NCI-H2171 treated with DMSO at 0.1 percent for 48 hours (cell line): ENCODE results near the gene TIMM44.
"Not testable (repeated sequence)": the region's sequence is repeated elsewhere in the genome, so short reads cannot be mapped to it uniquely, and the experiment has no call there.

Source experiments
- DNase-seq: peaks from one replicate; lab custom pipeline; 2025; lab: John Stamatoyannopoulos, UW

The TIMM44 gene

DNA sequence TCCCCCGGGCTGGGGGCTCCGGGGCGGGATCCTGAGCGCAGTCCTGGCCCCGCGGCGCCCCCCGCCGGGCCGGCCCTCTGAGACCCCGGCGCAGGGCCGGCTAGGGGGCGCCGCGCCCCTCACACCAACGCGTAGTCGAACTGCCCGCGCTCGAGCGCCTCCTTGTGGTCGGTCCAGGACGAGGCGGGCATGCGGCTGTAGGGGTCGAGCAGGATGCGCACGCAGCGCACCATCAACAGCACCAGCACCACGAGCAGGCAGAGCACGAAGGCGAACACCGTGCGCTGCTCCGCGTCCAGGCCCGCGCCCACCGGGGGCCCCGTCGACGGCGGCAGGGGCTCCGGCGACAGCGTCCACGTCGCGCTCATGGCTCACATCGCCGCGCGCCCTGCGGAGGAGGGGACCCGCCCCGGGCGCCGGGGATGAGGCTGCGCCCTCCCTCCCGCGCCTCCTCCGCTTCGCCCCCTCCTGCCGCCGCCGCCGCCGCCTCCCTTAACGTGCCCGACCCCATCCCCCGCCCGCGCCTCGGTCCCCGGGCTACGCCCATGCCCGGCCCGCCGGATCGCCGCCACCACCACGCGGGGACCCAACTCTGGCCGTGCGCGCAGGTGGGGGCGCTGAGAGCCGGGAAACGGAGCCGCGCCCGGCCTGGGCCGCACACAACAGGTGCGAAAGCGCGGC lies 18.2 kb downstream of the TIMM44 start:
- DNase-seq = peak; percentile 72

DNA sequence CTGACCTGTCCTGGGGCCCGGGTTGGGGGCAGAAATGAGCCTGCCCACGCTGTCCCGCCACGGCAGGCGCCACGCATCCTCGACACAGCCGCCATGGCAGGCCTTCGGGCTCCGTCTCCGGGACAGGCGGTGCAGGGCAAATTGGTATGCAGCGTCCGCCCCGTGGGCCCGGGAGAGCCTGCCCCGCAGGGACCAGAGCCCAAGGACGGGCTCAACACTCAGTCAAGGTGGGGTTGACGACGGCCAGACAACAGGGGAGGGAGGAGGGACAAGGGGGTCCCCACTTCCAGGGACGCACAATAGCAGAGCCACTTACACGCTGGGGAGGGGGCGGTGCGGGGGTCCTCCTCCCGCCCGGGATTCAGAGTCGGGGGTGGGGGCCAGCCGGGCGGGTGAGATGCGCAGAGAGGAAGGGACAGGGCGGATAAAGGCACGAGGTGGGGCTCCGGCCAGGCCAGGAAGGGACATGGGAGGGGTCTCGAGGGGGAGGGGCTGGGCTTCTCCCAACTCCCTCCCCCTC lies 18.8 kb downstream of the TIMM44 start:
- DNase-seq = no peak

DNA sequence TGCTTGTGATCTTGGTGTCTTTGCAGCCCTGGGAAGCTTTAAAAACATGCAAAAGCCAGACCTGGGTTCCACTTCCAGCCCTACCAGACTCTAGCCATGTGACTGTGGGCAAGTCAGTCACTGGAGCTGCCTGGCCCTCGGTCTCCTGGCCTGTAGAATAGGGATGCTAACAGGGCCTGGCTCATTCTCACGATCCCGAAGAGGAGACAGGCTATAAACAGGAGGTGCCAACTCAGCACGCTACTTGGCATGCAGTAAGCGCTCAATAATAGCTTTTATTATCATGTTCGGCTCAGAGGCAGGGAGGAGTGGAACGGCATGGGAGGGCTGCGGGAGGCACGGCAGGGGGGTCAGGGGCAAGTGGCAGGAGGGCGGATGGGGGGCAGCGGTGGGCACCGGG lies 19.2 kb downstream of the TIMM44 start:
- no peak for DNase-seq

DNA sequence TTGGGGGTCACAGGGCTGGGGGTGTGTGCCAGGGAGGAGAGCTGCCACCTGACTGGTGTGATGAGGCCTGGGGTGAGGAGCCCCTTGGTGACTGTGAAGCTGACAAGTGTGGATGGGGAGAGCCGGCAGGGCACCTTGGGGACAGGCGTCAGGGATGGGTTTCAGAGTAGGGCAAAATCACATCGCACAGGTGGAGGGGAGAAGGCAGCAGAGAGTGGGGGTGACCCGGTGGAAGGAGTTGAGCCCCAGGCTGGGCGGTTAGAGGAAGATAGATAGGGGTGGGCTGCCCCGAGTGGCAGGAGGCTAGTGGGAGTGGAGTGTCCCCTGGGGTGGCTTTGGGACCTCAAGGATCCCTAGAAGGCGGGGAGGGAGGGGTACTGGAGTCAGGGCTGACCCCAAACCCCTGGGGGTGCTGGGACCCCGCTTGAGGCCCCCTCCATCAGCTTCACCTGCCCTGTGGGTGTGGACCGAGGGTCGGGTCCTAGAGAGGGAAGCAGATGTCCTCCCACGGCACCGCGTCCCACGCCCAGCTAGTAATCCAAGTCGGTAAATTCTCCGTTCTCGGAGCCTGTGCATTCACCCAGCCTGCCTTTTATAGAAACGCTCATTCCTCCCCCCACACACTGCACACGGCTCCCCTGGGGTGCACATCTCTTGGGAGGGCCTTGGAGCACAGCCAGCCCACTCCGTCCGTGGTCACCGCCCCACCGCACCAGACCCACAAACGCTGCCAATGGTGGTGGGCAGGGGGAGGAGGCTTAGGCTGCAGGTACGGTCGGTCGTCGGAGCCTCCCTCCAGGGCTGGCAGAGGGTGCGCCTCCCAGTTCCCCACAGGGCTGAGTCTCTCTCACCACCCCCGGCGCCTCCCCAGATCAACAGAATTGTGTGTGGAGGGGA lies 19.9 kb downstream of the TIMM44 start:
- DNase-seq = no peak

DNA sequence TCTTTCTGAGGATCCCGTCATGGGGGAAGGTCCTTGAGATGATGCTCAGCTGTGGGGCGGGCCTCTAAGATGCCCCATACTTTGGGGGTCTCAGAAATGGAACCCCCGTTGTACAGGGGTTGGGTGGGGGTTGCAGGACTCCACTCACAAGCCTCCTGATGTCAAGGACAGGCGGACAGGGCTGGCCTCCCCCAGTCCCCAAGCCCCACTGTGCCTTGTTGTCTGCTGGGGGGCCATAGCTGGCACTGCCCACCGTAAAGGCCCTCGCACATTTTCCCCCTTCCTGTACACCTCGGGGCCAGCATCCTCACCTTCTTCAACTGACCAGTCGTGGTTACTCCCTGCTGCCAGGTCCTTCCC lies 20.6 kb downstream of the TIMM44 start:
- DNase-seq = no peak

DNA sequence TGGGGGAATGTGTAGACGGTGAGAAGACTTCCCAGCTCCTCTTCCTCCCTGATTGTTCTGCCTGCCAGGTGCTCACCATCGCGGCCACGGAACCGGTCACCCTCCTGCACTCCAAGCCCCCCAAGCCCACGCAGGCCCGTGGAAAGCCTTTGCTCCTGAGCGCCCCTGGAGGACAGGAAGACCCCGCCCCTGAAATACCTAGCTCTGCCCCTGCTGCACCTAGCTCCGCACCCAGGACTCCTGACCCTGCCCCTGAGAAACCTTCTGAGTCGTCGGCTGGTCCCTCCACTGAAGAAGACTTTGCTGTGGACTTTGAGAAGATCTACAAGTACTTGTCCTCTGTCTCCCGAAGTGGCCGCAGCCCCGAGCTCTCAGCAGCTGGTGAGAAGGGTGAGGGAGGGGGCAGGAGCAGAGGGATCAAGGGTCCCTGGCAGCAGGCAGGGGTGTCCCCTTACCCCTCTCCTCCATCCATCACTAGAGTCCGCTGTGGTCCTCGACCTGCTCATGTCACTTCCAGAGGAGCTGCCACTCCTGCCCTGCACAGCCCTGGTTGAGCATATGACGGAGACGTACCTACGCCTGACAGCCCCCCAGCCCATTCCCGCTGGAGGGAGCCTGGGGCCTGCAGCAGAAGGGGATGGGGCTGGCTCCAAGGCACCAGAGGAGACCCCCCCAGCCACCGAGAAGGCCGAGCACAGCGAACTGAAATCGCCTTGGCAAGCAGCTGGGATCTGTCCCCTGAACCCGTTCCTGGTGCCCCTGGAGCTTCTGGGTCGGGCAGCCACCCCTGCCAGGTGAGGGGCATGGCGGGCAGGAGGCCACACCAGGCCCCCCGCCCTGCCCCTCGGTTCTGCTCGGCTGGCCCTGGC lies 21.3 kb downstream of the TIMM44 start:
- no peak for DNase-seq

DNA sequence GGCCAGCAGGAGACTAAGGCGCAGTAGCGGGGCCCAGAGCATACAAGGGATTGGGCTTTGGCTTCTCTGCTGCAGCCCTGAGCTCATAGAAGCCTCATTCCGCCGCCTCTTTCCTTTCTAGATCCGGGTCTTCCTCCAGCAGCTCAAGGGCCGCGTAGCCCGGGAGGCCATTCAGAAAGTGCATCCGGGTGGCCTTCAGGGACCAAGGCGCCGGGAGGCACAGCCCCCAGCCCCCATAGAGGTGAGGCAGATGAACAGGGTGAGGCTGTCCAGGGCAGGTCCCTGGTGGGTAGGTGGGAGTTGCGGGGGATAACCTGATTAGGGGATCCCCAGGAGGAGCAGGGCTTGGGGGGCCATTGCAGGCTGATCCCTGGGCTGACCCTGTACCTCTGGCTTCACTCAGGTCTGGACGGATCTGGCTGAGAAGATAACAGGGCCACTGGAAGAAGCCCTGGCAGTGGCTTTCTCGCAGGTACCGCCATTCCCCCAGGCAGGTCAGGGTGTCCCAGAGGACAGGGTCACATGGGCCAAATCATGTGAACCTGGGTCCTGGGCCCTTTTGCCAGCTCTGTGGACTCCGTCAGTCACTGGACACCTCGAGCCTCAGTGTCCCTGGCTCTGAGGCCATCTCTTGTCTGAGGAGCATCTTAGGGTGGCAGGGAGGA lies 22.0 kb downstream of the TIMM44 start:
- DNase-seq = no peak

DNA sequence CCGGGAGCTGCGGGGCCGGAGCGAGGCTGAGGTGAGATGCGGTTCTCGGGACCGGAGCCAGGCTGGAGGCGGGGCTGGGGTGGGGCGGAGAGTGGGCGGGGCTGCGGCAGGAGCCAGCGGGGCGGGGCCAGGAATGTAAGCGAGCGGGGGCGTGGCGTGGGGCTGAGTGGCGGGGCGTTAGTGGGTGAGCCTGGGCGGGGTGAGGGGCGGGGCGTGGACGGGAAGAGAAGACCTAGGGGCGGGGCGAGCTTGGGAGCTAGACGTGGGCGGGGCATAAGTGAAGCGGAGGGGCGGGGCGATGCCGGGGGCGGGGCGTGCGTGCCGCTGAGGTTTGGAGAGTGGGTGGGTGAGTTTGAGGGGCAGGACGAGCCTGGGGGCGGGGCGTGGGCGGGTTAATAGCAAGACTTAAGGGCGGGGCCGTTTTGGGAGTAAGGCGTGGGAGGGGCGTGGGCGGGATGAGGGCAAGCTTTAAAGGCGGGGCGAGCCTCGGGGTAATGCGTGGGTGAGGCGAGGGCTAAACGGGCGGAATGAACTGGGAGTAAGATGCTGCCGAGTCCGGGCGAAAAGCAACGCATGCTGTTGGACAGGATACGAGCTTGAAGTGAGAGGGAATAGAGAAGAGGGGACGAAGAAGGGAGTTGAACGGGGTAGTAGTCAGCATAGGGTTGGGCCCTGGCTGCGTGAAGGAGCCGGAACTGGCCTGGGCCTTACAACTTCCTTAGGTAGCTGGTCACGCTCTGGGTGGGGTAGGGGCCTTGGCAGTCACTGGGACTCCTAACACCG lies 22.8 kb downstream of the TIMM44 start:
- DNase-seq = peak; percentile 96

DNA sequence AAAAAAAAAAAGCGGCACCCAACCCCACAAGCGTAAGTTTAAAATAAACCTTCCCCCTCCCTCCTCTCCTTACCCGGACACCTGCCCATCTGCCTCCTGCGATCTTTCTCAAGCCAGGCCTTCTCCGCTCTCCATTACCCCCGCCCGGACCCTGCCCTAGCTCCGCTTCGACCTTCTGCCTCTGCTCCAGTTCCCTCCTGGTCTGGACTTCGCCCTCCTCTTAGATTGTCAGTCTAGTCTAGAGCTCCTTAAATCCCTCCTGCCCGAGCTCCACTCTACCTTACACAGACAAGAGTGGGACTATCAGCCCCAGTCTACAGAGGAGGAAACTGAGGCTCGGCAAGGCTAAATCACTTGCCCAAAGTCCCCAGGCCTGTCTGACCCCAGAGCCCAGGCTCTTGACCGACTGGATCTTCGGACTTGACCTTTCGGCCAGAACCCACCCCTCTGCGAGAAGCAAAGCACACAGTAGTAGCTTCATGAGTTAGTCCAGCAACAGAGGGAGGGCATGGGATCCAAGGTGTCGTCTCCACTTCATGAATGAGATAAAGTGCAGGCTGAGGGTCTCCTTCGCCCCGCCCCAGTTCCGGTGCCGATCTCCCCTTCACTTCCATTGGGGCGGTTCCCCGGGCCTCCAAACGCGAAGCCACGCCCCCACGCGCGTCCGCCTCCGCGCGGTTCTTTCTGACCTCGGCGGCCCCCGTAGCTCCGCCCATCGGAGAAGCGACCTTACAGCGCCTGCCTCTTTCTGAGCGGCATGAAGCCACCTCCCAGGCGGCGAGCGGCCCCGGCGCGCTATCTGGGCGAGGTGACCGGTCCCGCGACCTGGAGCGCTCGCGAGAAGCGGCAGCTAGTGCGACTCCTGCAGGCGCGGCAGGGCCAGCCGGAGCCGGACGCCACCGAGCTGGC lies 23.6 kb downstream of the TIMM44 start, which contains the start of gene SNAPC2:
TSS of gene SNAPC2 (plus strand) at position 729 of the 909 bp plus-strand sequence. CDS start at position 758, 29 bp downstream.
- DNase-seq = peak; percentile 93

DNA sequence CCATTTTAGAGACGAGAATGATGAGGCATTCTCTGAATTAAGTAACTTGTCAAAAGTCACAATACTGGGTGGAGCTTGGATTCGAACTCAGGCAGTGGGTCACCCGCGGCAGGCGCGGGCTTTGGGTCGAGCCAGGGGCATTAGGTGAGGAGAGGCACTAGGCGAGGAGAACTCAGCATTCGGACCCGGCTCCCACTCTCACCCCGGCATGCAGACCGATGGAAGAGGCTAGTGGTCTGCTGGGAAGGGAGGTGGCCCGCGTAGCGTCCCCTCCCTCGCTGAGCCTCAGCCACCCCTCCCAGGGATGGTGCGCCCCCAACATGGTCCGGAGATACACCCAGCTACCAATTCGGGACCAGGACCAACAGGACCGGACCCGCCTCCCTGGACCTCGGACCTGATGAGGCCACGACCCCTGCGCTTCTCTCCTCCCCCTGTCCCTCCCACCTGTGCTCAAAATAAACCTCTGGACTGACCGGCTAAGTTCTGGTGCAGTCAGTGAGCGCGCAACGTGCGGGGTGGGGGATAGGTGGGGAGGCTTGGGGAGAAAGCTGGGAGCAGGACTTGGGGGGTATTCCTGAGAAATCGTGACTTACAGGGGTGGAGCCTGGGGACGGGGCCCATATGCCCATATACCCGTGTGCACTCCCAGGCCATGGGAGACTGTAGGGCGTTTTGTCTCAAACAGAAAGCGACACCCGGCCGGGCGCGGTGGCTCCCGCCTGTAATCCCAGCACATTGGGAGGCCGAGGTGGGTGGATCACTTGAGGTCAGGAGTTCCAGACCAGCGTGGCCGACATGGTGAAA lies 24.6 kb downstream of the TIMM44 start:
- no peak for DNase-seq

DNA sequence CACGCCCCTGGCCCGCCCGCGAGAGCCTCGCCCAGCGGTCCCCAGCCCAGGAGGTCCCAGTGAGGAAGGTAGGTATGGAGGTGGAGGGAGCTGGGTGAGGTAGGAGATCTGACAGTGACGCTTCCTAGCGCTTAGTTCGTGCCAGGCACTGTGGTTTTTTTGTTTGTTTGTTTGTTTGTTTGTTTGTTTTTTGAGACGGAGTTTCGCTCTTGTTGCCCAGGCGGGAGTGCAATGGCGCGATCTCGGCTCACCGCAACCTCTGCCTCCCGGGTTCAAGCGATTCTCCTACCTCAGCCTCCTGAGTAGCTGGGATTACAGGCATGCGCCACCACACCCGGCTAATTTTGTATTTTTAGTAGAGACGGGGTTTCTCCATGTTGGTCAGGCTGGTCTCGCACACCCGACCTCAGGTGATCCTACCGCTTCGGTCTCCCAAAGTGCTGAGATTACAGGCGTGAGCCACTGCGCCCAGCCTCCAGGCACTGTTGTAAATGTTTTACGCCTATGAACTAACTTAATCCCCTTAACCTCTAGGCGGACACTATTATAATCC lies 25.3 kb downstream of the TIMM44 start:
- DNase-seq = not testable (repeated sequence)

DNA sequence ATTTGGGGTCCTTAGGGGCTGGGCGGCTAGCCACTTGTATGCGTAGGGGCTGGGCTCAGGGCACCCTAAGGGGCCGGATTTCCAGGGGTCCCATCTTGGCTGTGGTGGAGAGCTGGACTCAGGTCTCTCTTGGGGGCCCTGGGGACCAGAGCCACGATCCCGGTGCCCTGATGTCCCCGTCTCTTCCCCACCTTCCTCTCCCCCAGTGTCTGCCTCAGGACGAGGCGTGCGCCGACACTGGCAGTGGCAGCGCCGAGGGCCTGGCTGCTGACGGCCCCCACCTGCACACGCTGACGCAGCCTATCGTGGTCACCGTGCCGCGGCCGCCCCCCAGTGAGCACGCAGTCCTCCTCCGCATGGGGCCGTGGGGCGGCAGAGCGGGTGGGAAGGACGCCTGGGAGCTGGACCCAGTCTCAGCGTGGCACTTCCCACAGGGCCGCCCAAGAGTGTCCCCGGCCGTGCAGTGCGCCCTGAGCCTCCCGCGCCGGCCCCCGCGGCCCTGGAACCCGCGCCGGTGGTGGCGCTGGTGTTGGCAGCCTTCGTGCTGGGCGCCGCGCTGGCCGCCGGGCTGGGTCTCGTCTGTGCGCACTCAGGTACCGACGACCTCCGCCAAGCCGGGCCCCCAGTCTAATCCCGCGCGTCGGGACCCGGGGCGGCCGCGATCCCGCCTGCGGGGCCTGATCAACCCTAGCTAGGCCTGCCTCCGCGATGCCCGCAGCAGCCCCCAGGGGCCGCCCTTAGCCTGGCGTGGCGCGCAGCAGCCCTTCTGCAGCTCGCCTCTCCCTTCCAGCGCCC lies 26.0 kb downstream of the TIMM44 start:
- peak; percentile 49 for DNase-seq

DNA sequence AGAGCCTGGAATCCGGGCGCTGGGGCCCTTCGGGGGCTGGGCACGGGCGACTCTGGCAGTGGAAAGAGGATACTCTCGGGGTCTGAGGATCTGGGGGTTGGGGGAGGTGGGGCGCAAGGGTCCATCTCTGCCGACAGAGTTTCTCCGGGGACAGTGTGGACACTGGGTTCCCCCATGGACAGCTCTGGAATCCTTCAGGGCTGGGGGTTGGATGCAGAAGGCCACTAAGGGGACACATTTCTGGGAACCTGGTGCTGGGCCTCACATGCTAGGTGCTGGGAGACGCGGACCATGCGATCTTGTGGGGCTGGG lies 26.6 kb downstream of the TIMM44 start:
- DNase-seq = peak; percentile 36

DNA sequence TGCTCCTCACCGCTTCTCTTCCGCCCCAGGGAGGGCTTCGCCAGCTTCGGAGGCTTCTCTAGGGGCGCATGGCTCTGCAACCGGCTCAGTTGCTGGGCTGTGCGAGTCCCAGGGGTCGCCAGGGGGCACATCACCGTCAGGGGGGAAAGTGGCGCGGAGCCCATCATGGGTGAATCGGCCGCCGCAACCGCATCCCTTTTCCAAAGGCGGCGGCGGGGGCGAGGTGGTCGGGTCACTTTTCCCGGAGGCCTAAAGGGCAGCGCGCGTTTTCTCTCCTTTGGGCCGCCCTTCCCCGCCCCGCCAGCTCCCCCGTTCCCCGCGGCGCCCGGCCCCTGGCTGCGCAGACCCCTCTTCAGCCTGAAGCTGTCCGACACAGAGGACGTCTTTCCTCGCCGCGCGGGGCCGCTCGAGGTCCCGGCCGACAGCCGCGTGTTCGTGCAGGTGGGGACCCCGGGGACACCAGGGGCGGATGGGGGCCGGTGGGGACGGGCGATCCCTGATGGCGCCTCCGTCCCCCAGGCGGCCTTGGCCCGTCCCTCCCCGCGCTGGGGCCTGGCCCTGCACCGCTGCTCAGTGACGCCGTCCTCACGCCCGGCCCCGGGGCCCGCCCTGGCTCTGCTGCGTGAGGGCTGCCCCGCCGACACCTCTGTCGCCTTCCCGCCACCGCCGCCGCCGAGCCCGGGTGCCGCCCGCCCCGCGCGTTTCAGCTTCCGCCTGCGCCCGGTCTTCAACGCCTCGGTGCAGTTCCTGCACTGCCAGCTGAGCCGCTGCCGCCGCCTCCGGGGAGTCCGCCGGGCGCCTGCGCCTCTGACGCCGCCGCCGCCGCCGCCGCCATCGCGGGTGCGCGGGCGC lies 27.1 kb downstream of the TIMM44 start:
- peak; percentile 51 for DNase-seq

DNA sequence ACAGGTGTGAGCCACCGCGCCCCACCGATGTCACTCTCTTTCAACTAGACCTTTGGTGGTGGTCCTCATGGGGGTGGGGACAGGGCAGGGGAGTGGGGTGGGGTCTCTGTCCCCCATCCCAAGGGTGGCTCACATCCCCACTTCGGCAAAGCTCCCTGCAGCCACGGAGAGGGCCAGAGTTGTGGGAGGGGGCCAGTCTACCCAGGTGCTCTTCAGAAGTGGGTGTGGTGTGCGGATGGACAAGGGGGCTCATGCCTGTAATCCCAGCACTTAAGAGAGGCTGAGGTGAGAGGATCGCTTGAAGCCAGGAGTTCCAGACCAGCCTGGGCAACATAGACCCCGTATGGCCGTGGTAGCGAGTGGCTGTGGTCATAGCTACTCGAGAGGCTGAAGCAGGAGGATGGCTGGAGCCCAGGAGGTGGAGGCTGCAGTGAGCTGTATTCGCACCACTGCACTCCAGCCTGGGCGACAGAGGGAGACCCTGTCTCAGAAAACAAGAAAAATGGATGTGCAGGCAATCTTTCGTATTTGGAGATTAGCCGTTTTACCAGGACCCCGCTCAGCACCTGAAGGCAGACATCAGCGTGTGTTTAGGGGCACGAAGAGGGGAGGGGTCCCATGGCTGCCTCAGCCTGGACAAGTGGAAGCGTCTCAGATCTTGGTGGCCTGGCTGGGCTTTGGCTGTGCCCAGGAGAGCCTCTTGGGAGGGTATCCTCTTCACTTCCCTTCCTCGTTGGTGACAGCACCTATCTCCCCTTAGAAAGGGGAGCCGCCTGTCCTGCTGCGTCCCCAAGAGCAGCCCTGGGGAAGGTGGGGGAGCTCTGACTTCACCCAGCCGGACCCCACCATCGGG lies 28.0 kb downstream of the TIMM44 start:
- DNase-seq = no peak

DNA sequence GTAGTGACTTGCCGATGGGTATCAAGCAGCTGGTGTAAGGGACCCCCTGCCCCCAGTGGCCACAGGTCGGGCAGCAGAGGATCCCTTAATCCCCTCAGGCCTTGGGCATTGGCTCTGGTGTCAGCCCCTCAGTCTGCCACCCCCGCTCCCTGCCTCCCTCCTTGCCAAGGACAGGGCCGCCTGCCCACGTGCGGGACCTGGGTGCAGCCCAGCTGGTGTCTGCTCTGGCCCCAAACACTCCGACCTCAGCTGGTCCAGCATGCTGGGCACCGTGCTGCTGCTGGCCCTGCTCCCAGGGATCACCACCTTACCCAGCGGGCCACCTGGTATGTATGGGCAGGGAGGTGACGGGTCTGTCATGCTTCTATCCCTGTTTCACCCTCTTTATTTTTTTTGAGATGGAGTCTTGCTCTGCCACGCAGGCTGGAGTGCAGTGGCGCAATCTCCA lies 28.8 kb downstream of the TIMM44 start, which contains the start of gene TGFBR3L:
TSS of gene TGFBR3L (plus strand) at position 233 of the 448 bp plus-strand sequence.
- no peak for DNase-seq
